IPS-NIHi11 (cell line): Measurements from ENCODE around the gene YBEY.
A peak's percentile ranks its signal among the peaks of the same experiment; 100 is the strongest.

Source experiments
- DNase-seq: peaks from one replicate; pipeline ENCODE4 v3.0.0; 2012; ENCODE audit warnings: mixed read lengths, low spot score

YBEY gene

DNA sequence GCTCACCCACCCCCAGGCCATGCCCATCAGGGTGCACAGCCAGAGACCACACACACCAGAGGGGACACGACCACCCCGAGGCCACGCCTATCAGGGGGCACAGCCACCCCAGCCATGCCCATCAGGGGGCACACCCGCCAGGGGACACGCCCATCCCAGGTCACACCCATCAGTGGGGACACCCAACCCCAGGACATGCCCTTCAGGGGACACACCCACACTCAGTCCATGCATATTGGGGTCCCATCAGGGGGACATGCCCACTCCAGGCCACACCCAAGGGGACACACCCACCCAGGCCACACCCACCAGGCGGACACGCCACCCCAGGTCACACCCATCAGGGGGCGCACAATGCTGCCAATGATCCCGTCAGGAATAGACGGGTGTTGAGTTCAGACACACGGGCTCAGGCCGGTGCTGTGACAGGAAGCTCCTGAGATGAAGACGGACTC, 21.4 kb upstream of the YBEY start:
- DNase-seq, result peak; percentile 41

- no peak for DNase-seq
These were observed 20.2 kb upstream of the YBEY start for GRCh38 chr21:46265736-46266525.

DNA sequence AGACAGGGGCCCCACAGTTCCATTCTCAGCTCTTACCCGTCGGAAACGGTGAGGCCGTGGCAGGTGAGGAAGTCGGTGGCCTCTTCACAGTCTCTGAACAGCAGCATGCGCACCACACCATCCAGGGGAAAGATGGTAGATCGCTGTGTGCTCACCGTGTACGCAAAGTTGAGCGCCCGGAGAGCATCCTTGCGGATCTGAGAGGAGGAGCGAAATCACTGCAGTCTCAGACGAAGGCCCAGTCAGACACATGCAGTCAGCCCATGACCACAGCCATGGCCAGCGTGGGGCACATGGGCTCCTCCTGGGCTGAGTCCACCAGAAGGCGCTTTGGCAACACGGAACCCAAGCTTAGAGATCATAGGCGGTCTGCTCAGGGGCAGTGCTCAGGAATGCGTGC, 19.2 kb upstream of the YBEY start:
- DNase-seq, result no peak

- no peak for DNase-seq
These were observed 17.8 kb upstream of the YBEY start for GRCh38 chr21:46268371-46268770.

GRCh38 chr21:46269466-46269865, 16.7 kb upstream of the YBEY start:
- DNase-seq, result no peak

DNA sequence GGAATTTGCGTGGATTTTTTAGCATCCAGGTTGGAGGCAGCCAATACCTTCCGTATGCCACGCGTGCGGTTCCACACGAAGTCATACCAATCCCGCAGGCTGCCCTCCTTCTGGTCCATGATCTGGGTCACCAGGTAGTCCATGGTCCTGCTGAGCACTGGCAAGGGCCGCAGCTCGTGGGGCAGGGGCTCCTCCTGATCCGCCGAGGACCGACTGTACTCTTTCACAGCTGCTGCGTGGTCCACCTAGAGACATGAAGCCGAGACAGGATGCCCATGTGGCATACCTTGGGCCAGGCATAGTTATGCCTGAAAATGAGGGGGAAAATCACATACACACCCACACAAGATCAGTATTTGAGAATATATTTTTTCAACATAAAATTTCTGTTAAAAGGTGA, 12.8 kb upstream of the YBEY start:
- no peak for DNase-seq

- no peak for DNase-seq
These were observed 11.2 kb upstream of the YBEY start for GRCh38 chr21:46274797-46275390.

- no peak for DNase-seq
These were observed 2.0 kb upstream of the YBEY start for GRCh38 chr21:46284077-46284644.

DNA sequence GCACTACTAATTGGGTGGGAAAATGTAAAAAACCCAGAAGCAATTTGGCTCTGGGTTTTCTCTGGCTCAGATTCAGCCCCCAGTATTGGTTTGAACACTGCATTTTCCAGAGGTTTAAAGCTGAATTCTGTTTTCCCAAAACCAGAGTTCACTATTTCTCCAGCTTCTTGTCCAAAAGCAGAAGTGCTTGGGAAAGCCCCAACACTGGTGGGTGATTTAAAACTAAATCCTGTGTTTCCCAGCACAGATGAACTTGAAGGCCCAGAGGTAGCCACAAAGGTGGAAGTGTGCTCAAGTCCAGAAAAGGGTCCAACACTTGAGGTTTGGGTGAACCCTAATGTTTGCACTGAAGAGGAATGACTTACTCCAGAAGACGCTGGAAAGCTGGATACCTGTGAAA, 1.4 kb upstream of the YBEY start:
- DNase-seq, result no peak

DNA sequence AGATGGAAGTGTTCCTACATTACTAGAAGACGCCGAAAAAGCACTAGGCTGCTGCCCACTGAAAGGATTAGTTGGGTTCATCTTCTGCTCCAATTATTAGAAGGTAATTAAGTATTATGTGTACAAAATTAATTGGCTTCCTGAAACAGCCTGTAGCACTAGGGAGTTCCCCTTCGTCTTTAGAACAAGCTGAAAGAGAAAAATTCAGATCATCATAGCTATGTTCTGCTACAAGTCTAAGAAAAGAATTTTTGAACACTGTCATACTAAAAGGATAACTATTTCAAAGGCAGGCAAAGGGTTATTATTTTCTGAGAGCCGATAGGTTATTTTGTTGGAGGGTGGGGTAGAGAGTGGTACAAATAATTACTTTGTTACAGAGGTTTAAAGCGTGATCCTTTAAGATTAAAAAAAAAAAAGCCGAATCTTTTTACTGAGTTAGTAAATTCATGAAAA, 908 bp upstream of the YBEY start, which contains the start of gene MCM3AP:
TSS of gene MCM3AP (minus strand) at position 406 of the 456 bp plus-strand sequence. CDS start at position 81, 325 bp downstream.
- no peak for DNase-seq

- DNase-seq, result no peak
These were observed 483 bp downstream of the YBEY start for GRCh38 chr21:46286648-46287002.

- DNase-seq, result no peak
These were observed 1.4 kb downstream of the YBEY start for GRCh38 chr21:46287541-46287940.

GRCh38 chr21:46289655-46290179, 3.6 kb downstream of the YBEY start:
- DNase-seq, result no peak

DNA sequence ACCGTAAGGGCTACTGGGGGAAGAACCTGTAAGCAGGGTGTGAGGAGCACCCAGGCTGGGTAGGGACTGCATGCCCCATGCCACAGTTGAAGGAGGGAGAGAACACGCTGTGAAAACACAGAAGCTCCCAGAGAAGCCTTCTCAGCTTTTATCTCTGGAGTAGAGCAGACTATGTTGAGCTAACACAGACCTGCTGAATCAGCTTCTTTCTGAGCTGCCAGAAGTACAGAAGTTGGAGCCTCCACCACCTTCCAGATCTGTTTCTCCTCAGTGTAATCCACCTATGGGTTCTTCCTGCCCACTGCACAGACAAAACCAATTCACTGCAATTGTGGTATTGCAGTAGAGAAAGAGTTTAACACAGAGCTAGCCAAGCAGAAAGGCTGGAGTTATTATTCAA, 5.4 kb downstream of the YBEY start:
- no peak for DNase-seq

DNA sequence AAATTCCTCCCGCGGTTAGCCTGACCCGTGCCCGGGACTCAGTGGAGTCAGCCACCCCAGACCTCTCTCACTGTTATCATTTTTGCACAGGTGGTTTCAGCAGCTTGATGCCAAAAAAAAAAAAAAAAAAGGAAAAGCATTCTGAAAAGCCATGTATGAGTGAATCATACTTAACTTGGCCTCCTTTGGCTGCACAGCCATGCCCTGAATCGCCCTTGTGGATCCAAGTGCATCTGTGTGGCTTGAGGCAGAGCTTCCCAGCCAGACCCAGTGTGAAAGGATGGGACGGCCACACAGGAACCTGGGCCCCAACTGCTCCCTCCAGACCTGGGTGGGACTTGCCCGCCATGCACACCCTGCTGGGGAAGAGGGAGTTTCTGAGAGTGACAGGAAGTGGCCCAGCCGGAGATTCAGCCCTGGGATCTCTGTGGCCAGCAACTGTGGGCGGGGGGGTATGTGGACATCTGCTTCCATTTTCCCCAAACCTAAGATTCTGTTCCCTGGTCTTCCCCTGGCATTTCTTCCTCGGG, 8.6 kb downstream of the YBEY start:
- DNase-seq, result no peak

DNA sequence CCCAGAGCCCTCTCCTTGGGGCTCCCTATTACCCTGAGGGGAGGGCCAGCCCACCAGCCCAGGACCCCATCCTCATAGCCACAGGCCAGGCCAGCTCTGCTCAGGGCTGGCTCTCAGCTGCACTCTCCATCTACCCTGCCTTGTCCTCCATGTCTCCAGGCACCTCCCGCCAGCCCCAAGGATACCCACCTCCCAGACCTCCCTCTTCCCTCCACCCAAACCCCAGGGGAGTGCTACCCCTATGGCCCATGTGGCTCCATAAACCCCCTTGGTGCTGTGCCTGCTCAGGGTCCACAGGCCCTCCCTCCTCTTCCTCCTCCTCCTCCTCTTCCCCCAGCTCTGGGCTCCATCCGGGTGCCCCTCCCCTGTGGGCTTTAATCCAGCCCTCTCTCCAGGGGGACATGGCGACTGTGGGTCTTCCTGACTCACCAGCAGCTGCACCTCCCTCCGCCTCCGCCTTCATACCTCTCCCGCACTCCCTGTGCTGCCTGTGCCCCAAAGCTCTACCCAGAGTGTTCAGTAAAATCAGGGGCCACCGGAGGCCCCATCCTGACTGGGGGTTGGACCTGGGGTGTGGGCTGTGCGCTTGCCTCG, 9.1 kb downstream of the YBEY start:
- no peak for DNase-seq

DNA sequence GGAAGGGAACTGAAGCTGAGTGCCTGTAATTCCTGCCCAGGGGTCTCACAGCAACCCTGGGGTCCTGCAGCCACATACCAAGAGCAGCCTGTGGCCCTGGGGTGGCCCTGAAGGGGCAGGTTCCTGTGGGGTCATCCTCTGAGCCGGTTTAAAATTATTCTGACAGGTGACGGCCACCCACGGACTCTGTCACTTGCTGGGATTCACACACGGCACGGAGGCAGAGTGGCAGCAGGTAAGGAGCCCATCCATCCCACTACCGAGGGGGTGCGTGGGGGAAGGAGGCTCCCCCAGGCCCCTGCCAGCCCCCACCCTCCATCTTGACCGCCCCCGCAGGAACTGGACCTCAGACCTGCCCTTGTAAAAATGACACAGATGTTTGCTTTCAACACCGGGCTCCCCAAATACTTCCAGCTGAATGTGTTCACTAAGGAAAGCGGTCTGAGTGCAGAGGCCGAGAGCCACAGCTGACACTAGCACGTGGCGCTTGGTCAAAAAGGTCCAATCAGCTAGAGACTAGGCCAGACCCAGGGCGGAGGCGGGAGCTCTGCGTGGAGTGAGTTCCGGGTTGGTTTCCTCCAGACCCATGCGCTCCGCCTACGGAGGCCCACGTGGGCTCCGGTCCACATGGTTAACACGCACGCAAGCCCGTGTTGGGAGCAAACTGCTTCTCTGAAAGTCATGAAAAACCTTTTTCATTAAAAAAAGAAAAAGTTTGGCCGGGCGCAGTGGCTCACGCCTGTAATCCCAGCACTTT, 10.0 kb downstream of the YBEY start:
- peak; percentile 56 for DNase-seq

DNA sequence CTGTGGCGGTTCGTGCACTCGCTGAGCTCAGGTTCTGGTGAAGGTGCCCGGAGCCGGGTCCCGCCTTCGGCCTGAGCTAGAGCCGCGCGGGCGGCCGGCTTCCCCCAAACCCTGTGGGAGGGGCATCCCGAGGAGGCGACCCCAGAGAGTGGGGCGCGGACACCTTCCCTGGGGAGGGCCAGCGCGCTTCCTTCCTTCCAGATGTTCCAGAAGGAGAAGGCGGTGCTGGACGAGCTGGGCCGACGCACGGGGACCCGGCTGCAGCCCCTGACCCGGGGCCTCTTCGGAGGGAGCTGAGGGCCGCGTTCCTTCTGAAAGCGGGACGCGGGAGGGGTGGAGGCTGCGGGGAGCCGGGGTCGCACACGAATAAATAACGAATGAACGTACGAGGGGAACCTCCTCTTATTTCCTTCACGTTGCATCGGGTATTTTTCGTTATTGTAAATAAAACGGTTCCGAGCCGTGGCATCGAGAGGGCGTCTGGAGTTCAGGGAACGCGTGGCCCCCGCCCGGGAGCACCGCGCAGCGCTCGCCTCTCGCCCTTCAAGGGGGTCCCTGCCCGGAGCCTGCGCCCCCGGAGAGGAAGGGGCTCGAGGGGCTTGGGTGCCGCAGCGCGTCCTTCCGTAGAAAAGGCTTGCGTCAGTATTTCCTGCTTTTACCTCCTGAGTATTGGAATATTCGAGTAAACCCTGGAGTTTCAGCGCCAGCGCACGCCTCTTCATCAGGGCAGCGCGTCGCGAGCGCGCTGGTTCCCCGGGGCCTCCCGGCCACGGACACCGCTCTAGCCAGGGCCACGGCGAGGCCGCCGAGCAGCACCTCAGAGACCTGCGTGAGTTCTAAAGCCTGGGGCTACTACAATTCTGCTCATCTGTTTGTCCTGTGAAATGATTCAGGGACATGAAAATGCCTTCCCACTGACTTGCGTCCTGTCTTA, 11.5 kb downstream of the YBEY start:
- peak; percentile 54 for DNase-seq

- no peak for DNase-seq
These were observed 13.0 kb downstream of the YBEY start for GRCh38 chr21:46299167-46299566.

DNA sequence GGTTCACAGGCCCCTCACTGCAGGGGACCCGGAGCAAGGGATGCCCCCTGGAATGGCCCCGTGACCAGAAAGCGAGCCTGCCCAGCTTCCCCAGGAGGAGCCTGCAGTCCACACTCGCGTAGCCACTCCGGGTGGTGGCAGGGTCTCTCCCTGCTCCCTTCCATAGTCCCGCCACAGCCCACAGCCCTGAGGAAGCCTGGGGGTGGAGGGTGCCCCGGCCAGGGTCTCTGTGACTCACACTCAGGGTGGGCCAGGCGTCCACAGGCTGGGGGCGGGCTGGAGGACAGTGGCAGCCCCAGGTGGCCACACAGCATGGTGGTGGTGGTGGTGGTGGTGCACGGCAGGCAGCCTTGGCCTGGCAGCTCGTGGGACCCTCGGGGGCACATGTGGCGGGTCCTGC, 15.6 kb downstream of the YBEY start:
- no peak for DNase-seq

DNA sequence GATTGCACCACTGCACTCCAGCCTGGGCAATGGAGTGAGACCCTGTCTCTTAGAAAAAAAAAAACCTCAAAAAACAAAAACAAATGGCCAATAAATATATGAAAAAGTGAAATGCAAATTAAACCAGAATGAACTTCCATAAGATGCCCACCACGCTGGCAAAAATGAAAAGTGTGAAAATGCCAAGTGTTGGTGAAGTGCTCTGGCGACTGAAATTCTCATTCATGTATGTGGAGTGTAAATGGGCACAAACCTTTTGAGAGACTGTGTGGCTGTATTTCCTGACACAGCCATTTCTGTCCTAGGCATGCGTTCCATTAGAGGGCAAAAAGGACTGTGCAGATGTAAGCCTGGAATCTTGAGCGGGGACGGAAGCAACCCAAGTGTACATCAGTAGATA, 18.3 kb downstream of the YBEY start:
- no peak for DNase-seq
